Nephron (organoid): ENCODE data around the gene GLMP.

ENCODE experiments used
- H3K27ac Mint-ChIP-seq, 3 experiments: 2 replicates each; pipeline ENCODE4 v1.8.0; 2020; ENCODE audit warnings: mixed read lengths in 3 of 3, mild to moderate bottlenecking in 2 of 3, moderate library complexity in 1 of 3
- H3K27me3 Mint-ChIP-seq: 2 replicates; pipeline ENCODE4 v1.8.0; 2021; ENCODE audit warnings: low read depth, mild to moderate bottlenecking, moderate library complexity, mixed read lengths
- H3K36me3 Mint-ChIP-seq: 2 replicates; pipeline ENCODE4 v1.8.0; 2020; ENCODE audit warnings: low read depth, mixed read lengths
- H3K4me1 Mint-ChIP-seq: 2 replicates; pipeline ENCODE4 v1.8.0; 2020; ENCODE audit warnings: mixed read lengths
- H3K4me3 Mint-ChIP-seq, 3 experiments: 2 replicates each; pipeline ENCODE4 v1.8.0; 2020; ENCODE audit warnings: mild to moderate bottlenecking in 3 of 3, mixed read lengths in 3 of 3, moderate library complexity in 2 of 3
- H3K9me3 Mint-ChIP-seq: 2 replicates; pipeline ENCODE4 v1.8.0; 2020; ENCODE audit warnings: mixed read lengths
- CTCF ChIP-seq, 3 experiments: fragments of 200-600 bp; sonication (generic); IDR thresholded peaks; one replicate each; pipeline ENCODE4 v1.5.0; 2021; ENCODE audit warnings: antibody characterized with exemption in 3 of 3; ENCODE audit not compliant: unreplicated experiment in 3 of 3

GLMP gene, protein sequence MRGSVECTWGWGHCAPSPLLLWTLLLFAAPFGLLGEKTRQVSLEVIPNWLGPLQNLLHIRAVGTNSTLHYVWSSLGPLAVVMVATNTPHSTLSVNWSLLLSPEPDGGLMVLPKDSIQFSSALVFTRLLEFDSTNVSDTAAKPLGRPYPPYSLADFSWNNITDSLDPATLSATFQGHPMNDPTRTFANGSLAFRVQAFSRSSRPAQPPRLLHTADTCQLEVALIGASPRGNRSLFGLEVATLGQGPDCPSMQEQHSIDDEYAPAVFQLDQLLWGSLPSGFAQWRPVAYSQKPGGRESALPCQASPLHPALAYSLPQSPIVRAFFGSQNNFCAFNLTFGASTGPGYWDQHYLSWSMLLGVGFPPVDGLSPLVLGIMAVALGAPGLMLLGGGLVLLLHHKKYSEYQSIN

GRCh38 chr1:156295391-156295947 is at the start of gene GLMP:
GLMP (minus strand) TSS chr1:156295679; CDS start chr1:156295645, 34 bp downstream.
- H3K4me1 Mint-ChIP-seq, result peaks cover 19% of the 10 kb centered on the region
- H3K27me3 Mint-ChIP-seq, result no peaks in the 10 kb centered on the region
- no peaks in the 10 kb centered on the region for H3K9me3 Mint-ChIP-seq
- no peak for TF ChIP-seq CTCF (IDR thresholded peaks at IDR 0.05; ENCODE audit: unreplicated experiment in 3 of 3)
- peaks cover 6% of the 10 kb centered on the region for H3K36me3 Mint-ChIP-seq
- peak within 1 kb of the TSS; percentile 85 to 92 (median 92) for H3K4me3 Mint-ChIP-seq
- H3K27ac Mint-ChIP-seq, result peak within 1 kb of the TSS; percentile 35 to 78 (median 63)

DNA sequence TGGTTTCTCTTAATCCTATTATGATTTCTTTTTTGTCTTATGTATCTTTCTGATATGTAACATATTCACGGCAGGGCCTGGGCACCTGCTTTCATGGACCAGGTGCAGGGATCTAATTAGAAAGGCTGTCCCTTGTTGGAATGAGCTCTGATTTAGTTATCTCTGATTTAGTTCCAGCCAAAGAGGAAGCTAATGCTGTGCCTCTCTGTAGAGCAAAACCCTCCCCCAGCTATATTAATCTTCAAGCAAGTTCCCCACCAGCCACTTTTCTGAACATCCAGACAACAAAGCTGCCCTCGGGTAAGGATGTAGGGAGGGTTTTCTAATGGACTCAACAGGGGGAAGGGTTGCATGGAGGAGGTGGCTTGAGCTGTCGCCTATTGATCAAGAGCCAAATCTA is 48.9 kb upstream of the GLMP start:
- Mint-ChIP-seq H3K27ac (no peak overlapping the region), H3K4me3 (no peak overlapping the region), H3K27me3 (peaks cover 22% of the 10 kb centered on the region), H3K9me3 (no peaks in the 10 kb centered on the region), H3K36me3 (no peaks in the 10 kb centered on the region), H3K4me1 (peaks cover 18% of the 10 kb centered on the region)
- no peak for TF ChIP-seq CTCF (IDR thresholded peaks at IDR 0.05; ENCODE audit: unreplicated experiment in 3 of 3)

DNA sequence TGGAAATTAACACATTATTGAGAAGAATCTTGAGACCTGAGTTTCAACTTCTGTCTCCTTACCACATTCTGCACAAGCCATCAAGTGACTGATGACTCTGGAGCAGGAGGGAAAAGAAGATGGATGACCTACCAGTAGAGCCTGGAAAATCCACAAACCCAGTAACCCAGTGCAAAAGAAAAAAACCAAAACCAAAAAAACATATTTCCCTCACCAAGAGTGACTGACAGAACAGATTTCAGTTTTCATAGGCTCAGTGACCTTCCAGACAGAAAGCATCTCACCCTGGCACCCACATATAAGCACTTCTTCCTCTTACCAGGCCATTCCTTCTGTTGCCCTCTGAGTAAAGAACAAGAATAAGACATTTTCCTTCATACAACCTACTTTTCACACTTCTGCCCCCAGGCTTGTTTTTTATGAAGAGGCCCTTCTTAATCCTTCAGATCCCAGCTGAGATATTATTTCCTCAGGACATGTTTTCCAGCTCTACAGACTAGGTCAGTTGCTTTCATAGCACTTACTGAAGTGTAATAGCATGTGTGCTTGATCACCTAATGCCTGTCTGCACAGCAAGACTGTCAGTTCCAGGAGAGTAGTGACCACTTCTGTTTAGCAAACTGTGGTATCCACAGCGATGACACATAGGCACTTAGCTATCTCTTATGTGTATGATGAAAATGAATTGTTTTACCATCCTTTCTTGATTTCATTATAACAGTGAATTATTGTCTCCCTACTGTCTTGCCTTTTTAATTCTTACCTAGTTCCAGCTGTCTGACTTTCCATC is 46.9 kb upstream of the GLMP start:
- Mint-ChIP-seq H3K4me3 (no peak overlapping the region), H3K27ac (no peak overlapping the region), H3K4me1 (peaks cover 20% of the 10 kb centered on the region), H3K27me3 (peaks cover 8% of the 10 kb centered on the region), H3K9me3 (no peaks in the 10 kb centered on the region), H3K36me3 (peaks cover 2% of the 10 kb centered on the region)
- TF ChIP-seq CTCF (IDR thresholded peaks at IDR 0.05; ENCODE audit: unreplicated experiment in 3 of 3), result no peak

GRCh38 chr1:156338180-156338976 is 42.9 kb upstream of the GLMP start, which contains the start of the genes CCT3 and TSACC:
CCT3 (minus strand) TSS chr1:156338292; CDS start chr1:156338184, 108 bp downstream.
TSACC (plus strand) TSS chr1:156338526; CDS start chr1:156339758, 1,232 bp downstream.
- Mint-ChIP-seq H3K27ac (peak within 1 kb of the TSS; percentile 84 to 97 (median 93)), H3K9me3 (no peaks in the 10 kb centered on the region), H3K36me3 (peaks cover 22% of the 10 kb centered on the region), H3K27me3 (no peaks in the 10 kb centered on the region), H3K4me1 (peaks cover 23% of the 10 kb centered on the region), H3K4me3 (peak within 1 kb of the TSS; percentile 98 to 99 (median 98))
- no peak for TF ChIP-seq CTCF (IDR thresholded peaks at IDR 0.05; ENCODE audit: unreplicated experiment in 3 of 3)

DNA sequence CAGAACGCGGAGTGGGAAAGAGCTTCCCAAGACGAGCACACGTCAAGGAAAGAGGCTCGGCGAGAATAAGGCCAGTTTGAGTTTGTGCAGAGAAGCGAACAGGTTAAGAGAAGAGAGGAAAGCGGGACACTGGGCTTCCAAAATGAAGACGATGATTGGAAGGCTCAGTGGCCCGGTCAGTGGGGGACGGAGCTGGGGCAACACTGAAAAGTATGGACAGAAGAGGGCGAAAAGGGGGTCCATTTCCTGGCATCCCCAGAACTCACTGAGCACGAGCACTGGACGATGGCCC is 42.4 kb upstream of the GLMP start:
- peak overlapping the region; percentile 98 to 99 (median 98) for H3K4me3 Mint-ChIP-seq
- H3K36me3 Mint-ChIP-seq, result peaks cover 27% of the 10 kb centered on the region
- H3K4me1 Mint-ChIP-seq, result peaks cover 23% of the 10 kb centered on the region
- H3K27me3 Mint-ChIP-seq, result no peaks in the 10 kb centered on the region
- H3K9me3 Mint-ChIP-seq, result no peaks in the 10 kb centered on the region
- no peak for TF ChIP-seq CTCF (IDR thresholded peaks at IDR 0.05; ENCODE audit: unreplicated experiment in 3 of 3)
- peak overlapping the region; percentile 84 to 97 (median 93) for H3K27ac Mint-ChIP-seq
